GM03348 (cell line): ENCODE data around the gene KCNQ1.

ENCODE experiments used
- DNase-seq: peaks from one replicate; pipeline ENCODE4 v3.0.0; 2012; ENCODE audit warnings: low spot score

Gene KCNQ1

GRCh38 chr11:2444821-2445745 lies at the start of gene KCNQ1:
KCNQ1 (plus strand) TSS chr11:2445008; CDS start chr11:2445099, 91 bp downstream.
- no peak for DNase-seq

GRCh38 chr11:2395211-2395730 lies 49.5 kb upstream of the KCNQ1 start:
- DNase-seq: no peak

- DNase-seq: no peak
Measured at GRCh38 chr11:2395856-2396255, 49.0 kb upstream of the KCNQ1 start.

DNA sequence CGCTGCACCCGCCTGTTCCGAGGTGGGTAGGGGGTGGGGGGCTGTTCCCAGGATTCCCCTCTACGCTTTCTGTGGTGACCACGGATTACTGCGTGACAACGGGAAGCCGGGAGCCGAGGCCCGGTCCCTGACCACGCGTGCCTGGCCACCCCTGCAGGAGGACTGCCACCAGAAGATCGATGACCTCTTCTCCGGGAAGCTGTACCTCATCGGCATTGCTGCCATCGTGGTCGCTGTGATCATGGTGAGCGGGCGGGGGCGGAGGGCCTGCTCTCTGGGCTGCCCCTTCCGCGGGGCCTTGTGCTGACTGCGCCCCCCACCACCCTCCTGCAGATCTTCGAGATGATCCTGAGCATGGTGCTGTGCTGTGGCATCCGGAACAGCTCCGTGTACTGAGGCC lies 48.3 kb upstream of the KCNQ1 start:
- no peak for DNase-seq

- DNase-seq: no peak
Measured at GRCh38 chr11:2397005-2397404, 47.8 kb upstream of the KCNQ1 start.

- no peak for DNase-seq
Measured at GRCh38 chr11:2398664-2399355, 46.0 kb upstream of the KCNQ1 start.

GRCh38 chr11:2399488-2400068 lies 45.2 kb upstream of the KCNQ1 start:
- peak; percentile 41 for DNase-seq

DNA sequence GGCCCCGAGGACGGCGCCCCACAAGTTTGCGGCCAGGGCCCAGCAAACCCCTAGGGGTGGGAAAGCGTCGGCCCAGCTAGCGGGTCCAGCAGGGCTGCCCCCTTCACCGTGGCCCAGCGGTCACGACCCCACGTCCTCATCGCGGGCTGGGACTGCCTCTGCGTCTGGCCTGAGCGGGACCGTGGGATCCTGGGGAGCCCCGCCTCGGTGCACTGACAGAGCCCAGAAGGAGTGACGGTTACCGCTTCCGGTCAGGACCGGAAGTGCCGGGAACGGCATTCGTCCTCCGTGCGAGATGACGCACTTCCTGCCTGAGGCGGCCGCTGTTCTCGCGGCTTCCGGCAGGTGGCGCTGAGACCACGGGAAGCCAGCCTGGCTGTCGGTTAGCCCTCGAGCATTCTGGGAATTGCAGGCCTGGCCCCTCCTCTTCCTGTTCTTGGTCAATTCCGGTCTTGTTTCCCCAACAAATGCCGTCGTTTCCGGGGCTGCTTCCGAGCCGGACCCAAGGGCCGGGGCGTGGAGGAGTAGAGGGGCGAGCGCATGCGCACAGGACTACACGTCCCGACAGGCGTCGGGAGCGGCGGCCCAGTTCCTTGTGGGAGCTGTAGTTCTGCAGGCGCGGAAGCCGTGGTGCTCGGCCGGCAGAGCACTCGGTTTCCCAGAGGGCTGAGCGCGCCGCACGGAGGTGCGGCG lies 44.6 kb upstream of the KCNQ1 start, which contains the start of gene TSSC4:
Gene TSSC4, plus strand, starts transcription at position 682 of the 693 bp plus-strand sequence. CDS start 1,884 bp downstream, outside the sequence.
- peak; percentile 100 for DNase-seq

GRCh38 chr11:2400762-2401435 lies 43.9 kb upstream of the KCNQ1 start:
- no peak for DNase-seq

GRCh38 chr11:2401436-2401984 lies 43.3 kb upstream of the KCNQ1 start:
- DNase-seq: no peak

- no peak for DNase-seq
Measured at GRCh38 chr11:2402106-2402505, 42.7 kb upstream of the KCNQ1 start.

GRCh38 chr11:2402890-2403645 lies 41.7 kb upstream of the KCNQ1 start:
- DNase-seq: no peak

GRCh38 chr11:2404735-2405196 lies 40.0 kb upstream of the KCNQ1 start:
- no peak for DNase-seq

DNA sequence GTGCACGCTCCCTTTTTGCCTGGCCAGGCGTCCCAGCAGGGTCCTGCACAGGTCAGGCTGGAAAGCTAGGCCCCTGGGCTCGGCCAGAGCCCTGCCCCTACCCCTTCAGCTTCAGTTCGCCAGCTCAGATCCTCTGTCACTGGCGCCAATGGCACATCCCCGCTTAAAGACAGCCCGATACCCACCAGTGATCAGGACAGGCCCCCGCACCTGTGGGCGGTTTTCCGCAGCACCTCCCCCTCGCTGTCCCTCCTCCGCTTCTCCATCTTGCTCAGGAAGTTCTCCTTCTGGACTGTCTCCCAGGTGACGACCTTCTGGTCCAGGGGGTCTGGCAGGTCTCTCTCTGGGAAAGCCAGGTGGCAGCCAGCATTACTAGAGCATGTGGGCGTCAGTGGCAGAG lies 38.4 kb upstream of the KCNQ1 start:
- DNase-seq: no peak

DNA sequence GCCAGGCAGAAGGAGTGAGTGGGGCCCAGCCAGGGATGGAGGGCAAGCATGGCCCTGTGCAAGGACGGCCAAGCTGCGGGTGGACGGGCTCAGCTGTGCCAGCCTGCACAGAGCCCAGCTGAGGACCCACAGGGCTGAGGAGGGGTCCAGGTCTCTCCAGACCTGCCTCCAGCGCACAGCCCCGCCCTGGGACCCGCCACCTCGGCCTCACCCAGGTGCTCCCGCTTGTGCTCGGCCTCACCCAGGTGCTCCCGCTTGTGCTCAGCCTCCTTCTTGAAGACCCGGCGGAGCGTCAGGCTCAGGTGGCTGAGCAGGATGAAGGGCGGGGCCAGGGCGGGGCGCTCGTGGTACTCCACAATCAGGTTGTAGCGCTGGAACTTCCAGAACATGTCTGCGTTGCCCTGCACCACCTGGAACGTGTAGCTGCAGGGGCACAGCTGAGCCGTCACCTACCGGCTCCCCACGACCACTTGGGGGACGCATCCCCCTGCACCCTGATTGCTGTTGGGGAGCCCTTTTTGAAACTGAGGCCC lies 37.9 kb upstream of the KCNQ1 start:
- no peak for DNase-seq

DNA sequence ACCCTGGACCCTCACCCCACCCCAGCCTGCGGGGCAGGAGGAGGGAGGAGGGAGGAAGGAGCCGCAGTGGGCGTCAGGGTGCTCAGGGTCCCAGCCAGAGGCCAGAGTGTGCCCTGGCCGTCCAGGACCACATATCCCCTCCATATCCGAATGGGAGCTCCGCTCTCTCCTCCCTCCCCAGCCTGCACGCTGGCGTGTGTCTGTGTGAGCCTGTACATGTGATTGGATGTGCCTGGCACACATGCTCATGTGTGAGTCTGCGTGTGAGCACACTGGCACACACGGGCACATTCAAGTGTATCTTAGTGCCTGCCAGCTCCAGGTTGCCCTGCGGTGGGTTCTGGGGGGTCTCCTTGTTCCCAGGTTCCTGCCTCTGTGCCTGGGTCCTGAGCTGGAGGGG lies 36.1 kb upstream of the KCNQ1 start:
- DNase-seq: no peak

- DNase-seq: no peak
Measured at GRCh38 chr11:2409126-2409525, 35.7 kb upstream of the KCNQ1 start.

- DNase-seq: no peak
Measured at GRCh38 chr11:2409611-2410468, 35.0 kb upstream of the KCNQ1 start.

- no peak for DNase-seq
Measured at GRCh38 chr11:2410616-2411015, 34.2 kb upstream of the KCNQ1 start.
